Fibroblast of skin of right biceps (primary cell): ENCODE results near the gene RICTOR.
A peak's percentile ranks its signal among the peaks of the same experiment; 100 is the strongest.

Source experiments
- DNase-seq: peaks from one replicate; pipeline ENCODE4 v3.0.0-alpha.2; 2013

Gene RICTOR

DNA sequence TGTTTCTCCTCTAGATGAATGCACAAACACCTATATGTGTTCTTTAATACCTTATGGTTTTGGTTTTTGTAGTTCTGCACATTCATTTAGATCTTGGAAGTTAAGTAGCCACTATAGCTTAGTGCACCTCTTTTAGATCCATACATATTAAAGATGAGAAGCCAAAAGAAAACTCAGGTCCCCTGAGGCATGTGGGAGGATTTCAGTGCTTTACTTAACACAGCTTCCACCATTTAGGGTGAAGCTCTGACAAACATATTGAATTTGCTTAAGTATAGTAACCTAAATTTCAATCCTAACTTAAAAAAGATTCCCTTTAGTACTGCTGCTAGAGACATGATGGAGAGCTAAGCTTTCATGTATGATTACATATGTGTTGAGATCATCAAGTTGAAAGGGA, 25.6 kb upstream of the RICTOR start:
- no peak for DNase-seq

GRCh38 chr5:39093352-39093751, 19.2 kb upstream of the RICTOR start:
- peak; percentile 56 for DNase-seq

DNA sequence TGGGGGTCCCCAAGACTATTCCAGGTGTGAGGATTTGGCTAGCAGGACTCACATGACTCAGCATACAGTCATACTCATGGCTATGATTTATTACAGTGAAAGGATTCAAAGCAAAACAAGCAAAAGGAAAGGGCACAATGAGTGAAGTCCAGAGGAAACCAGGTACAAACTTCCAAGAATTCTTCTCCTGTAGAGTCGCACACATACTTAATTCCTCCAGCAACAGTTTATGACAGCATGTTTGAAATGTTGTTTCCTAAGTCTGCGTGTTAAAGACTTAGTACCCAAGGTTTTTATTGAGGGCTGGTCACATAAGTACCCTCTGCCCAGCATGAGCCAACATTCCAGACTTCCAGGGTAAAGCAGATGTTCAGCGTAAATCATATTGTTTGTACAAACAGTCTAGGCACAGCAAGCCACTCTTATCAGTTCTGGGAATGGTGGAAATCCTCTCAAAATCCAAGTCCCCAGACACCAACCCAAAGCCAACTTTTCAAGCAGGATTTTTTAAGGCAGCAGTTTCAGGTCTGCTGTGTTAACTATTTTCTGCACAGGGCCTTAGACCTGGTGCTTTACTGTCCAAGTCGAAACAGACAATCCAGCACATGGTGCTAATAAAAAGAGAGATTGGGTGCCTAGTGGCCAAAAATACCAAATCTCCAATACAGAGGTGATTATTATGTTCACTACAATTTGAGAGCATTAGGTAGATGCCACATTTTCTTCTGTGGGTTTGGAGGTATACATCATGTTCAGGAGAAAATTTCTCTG, 18.6 kb upstream of the RICTOR start:
- peak; percentile 48 for DNase-seq

GRCh38 chr5:39091940-39092580, 17.9 kb upstream of the RICTOR start:
- no peak for DNase-seq

- DNase-seq: no peak
Measured at GRCh38 chr5:39083968-39084367, 9.8 kb upstream of the RICTOR start.

DNA sequence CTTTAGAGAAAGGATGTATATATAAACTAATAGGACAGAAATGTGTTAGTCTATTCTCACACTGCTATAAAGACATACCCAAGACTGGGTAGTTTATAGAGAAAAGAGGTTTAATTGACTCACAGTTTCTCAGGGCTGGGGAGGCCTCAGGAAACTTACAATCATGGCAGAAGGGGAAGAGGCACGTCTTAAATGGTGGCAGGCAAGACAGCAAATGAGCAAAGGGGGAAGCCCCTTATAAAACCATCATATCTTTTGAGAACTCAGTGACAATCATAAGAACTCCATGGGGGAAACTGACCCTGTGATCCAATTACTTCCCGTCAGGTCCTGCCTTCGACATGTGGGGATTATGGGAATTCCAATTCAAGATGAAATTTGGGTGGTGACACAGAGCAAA, 8.8 kb upstream of the RICTOR start:
- DNase-seq: no peak

GRCh38 chr5:39080597-39081204, 6.5 kb upstream of the RICTOR start:
- peak; percentile 48 for DNase-seq

- peak; percentile 34 for DNase-seq
Measured at GRCh38 chr5:39080168-39080567, 6.0 kb upstream of the RICTOR start.

GRCh38 chr5:39079147-39079546, 4.9 kb upstream of the RICTOR start:
- DNase-seq: no peak

- DNase-seq: peak; percentile 61
Measured at GRCh38 chr5:39076757-39077728, 2.8 kb upstream of the RICTOR start.

GRCh38 chr5:39076101-39076756, 2.0 kb upstream of the RICTOR start:
- DNase-seq: no peak

- no peak for DNase-seq
Measured at GRCh38 chr5:39073767-39074016, 507 bp downstream of the RICTOR start.

DNA sequence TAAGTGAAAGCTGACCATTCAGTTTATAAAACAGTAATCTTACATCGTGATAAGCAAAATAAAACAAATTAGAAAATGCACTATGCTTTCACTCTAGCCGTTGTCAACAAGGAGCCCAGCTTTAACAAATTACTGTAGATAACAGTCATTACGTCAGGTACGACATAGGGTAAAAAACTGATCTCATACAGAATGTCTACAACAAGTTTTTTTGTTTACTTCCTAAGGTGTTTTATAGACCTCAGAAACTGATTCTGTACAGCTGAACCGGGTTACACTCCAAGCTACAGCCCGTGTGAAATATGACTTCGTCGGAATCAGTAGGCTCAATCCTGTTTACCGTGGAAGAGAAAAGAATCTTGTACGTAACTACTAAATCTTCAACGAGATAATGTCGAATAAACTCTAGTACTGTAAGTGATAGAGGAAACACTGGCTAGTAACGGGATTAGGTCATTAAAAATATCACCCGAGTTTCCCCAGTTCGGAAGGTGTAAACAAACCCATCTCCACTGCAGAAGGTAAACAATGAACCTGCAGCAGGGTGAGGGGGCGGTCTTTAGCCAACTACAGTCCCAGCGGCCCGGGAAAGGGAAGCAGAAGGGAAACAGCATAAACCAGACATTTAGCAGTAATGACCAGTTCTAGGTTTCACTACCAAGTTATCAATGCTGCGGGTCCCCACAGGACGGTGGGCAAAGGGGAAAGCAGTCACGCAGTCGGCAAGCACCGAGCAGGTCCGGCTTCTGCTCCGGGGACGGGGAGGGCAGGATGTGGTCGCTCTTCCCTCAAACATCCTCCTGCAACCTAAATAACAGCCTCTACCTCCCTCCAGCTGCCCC, 1.1 kb downstream of the RICTOR start:
- peak; percentile 38 for DNase-seq

DNA sequence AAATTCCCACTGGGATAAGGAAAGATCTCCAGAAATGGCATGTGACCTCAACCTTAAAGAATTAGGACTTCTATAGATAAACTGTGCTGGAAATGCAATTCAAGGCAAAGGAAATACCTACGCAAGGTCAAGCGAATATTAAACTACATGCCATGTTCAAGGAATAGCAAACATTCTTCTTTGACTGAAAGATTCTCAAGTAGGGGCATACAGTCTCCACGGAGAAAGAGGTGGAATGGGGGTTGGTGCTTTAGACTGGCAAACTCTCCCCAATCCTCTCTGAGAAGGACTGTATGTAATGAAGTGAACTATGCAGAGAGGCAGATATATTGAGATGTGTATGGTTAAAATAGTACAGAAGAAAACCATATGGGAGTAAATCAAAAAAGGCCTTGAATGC, 6.1 kb downstream of the RICTOR start:
- no peak for DNase-seq

DNA sequence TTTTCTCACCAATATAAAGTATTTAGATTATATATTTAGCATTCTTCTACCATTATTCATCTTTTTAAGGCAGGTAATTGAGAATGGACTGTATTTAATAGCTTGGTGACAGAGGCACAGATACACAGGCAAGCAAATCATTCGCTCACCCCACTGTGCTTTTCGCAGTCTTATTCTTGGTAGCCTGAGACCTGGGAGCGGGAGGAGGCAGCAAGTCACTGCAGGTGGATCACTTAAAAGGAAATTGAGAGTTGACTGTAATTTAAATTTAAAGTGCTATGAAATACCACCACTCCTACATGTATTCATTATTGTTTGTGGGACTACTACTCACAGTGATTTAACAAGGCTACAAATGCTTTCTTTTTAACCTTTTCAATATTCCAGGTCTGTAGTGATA, 9.7 kb downstream of the RICTOR start:
- no peak for DNase-seq

DNA sequence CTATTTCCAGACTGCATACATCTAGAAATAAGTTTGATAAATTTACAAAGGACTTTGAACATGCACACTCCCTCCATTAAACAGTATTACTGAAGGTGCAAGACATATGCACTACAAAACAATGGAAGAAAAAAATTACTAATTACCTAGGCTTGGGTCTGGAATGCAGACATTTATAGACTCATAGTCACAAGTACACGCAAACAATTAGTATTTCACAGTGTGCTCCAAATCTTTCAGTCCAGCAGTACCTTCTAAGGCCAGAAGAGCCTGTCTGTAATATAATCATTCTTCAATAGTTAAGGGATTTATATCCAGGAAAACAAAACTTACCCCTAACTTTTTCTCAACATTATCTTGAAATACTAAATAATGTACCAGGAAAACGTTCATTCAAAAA, 11.2 kb downstream of the RICTOR start:
- peak; percentile 9 for DNase-seq

GRCh38 chr5:39062530-39062929, 11.7 kb downstream of the RICTOR start:
- DNase-seq: no peak

GRCh38 chr5:39062104-39062503, 12.1 kb downstream of the RICTOR start:
- DNase-seq: no peak

DNA sequence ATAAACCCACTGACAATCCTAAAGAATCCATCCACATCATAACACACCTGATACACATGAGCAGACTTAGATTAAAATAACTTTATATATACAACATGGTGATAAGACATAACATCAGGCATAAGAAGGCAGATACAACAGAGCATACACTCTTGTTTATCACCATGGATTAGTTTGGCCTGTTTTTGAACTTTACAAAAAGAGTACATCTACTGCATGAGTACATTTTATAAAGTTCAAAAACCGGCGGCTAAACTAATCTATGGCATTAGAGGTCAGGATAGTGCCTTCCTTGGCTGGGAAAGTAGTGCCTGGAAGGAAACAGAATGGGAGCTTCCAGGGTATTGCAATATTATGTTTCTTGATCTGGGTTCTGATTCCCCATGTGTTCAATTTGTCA, 15.1 kb downstream of the RICTOR start:
- DNase-seq: no peak

DNA sequence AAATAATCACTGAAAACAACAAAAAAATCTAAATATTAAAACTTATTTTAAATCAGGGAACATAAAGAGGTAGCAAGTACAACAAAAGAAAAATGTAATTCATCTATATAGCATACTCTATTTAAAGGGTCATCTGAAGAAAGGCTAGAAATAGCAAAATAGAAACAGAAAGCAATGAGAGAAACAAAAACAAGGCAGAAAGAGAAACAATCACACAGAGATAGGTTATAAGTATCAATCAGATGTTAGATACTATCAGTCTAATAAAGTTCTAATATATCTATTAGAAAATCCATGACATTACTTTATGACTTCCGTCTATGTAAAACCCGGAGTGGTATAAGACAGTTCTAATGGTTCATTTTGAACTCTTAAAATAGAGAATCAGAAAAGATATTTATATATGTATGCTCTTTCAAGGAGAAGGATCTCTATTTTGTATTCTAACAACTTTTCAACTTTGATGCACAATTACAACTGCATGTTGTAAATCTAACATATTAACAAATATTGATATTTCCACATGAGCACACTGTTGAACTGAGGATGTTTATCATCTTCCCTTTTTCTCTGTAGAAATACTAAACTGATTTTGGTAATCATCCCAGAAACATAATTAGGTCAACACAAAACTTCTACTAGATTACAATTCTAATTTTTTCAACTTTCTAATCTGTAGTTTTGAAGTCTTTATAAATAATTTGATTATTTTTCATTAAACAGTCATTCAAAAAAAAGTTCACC, 15.8 kb downstream of the RICTOR start:
- DNase-seq: no peak

DNA sequence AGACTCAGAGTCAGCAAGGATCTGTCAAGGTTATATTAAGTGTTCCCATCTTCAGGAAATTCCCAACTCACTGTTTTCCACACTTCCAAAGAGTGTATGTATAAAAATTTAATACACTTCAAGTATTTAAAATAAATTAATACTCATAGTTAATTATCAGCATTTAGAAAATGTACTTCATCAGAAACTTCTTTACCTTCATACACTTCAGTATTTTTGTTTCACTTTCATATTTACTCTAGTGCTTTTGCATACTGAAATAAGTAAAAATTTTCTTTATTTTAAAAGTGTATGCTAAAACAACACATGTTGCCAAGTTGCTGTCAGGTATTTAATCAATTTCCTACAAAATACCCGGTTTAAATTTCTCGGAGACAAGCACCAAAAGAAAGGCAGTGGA, 16.5 kb downstream of the RICTOR start:
- no peak for DNase-seq
